ENCODE data around the gene TBL1XR1. TPM values are rescaled to one million over a fixed set of nuclear protein-coding genes. Genes with fewer than 3 reads are reported as not detected.
"Not testable (repeated sequence)": the region's sequence is repeated elsewhere in the genome, so short reads cannot be mapped to it uniquely, and the experiment has no call there.

Gene TBL1XR1
- total RNA-seq, 1 experiment from 2014 or later: 77.6 TPM

DNA sequence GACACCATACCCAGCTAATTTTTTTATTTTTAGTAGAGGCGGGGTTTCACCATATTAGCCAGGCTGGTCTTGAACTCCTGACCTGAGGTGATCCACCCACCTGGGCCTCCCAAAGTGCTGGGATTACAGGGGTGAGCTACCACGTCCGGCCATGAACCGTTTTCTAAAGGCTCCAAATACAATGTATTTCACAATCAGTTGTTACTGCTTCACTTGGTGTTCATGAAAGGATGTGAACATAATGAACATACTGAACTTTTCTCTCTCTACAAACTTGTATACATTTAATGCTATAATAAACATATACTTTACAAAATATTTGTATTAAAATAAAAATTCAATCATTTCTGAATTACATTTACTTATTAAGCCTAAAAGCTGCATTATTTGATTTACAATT lies 28.9 kb downstream of the TBL1XR1 start:
- H3K9me2 ChIP-seq (replicated peaks; ENCODE audit: low read length): no peaks in the 10 kb centered on the region
- H3K79me2 ChIP-seq (ENCODE audit: low read length): peaks cover 99% of the 10 kb centered on the region
- BruUV-seq (replicated peaks): no TSS peak
- H4K20me1 ChIP-seq (ENCODE audit: low read length): peaks cover 24% of the 10 kb centered on the region; the same call in 1 of the 2 replicates
- no peaks in the 10 kb centered on the region for H3K27me3 ChIP-seq (ENCODE audit: low read length)
- H3K4me2 ChIP-seq (ENCODE audit: low read length): no peak overlapping the region
- ATAC-seq (no peak), DNase-seq (no peak)
- no peaks in the 10 kb centered on the region for H3F3A ChIP-seq (ENCODE audit: low read length, unreplicated experiment)
- H2AFZ ChIP-seq (ENCODE audit: low read length): no peak overlapping the region
- H3K9me3 ChIP-seq (ENCODE audit: low read length): no peaks in the 10 kb centered on the region
- no peak for TF ChIP-seq EZH2 (IDR thresholded peaks at IDR 0.05; ENCODE audit: low read length, unreplicated experiment)
- TF ChIP-seq EZH2phosphoT487 (IDR thresholded peaks at IDR 0.05; ENCODE audit: borderline replicate concordance, low read length): no peak
- TF ChIP-seq, protein P1, sequence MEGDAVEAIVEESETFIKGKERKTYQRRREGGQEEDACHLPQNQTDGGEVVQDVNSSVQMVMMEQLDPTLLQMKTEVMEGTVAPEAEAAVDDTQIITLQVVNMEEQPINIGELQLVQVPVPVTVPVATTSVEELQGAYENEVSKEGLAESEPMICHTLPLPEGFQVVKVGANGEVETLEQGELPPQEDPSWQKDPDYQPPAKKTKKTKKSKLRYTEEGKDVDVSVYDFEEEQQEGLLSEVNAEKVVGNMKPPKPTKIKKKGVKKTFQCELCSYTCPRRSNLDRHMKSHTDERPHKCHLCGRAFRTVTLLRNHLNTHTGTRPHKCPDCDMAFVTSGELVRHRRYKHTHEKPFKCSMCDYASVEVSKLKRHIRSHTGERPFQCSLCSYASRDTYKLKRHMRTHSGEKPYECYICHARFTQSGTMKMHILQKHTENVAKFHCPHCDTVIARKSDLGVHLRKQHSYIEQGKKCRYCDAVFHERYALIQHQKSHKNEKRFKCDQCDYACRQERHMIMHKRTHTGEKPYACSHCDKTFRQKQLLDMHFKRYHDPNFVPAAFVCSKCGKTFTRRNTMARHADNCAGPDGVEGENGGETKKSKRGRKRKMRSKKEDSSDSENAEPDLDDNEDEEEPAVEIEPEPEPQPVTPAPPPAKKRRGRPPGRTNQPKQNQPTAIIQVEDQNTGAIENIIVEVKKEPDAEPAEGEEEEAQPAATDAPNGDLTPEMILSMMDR (conservative IDR thresholded peaks at IDR 0.05; ENCODE audit: low read depth, low read length): no peak
- H3K4me1 ChIP-seq (ENCODE audit: insufficient read depth, low read length): no peaks in the 10 kb centered on the region
- POLR2A ChIA-PET (ENCODE audit: unreplicated experiment): interaction anchor here (0.6 kb wide), 1 partner anchor 57 kb away, joined by 3 read pairs; no protein-coding TSS in a partner anchor
- H3K36me3 ChIP-seq (ENCODE audit: low read depth, low read length): no peaks in the 10 kb centered on the region; the same call in 1 of the 2 replicates
- intact Hi-C loops (cut with micrococcal nuclease): no loop called here
- CTCF ChIA-PET: no interaction called here
- no peak overlapping the region for H3K27ac ChIP-seq (ENCODE audit: low read length)
- H3K4me3 ChIP-seq (ENCODE audit: low read length): no peak overlapping the region
- H3K9ac ChIP-seq (ENCODE audit: low read length): no peak overlapping the region

DNA sequence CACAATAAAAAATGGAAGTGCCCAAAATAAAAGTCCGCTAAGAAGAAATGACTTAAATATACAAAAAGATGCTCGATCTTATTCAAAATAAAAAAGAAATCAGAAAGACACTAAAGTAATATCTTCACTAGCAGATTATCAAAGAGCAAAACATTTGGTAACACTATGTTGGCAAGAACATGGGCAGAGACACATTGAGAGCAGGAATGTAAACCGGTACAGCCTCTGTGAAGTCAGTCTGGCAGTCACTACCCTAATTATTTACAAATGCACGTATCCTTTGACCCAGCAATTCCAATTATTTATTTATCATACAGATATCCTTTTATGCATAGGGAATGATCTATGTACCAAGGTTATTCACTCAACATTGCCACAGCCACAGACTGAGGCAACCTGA lies 34.5 kb downstream of the TBL1XR1 start:
- Histone ChIP-seq H3K4me2 (ENCODE audit: low read length) (no peak overlapping the region), H3K9me3 (ENCODE audit: low read length) (no peaks in the 10 kb centered on the region), H3K9me2 (replicated peaks; ENCODE audit: low read length) (no peaks in the 10 kb centered on the region), H3K27ac (ENCODE audit: low read length) (no peak overlapping the region), H4K20me1 (ENCODE audit: low read length) (peaks cover 15% of the 10 kb centered on the region; the same call in 1 of the 2 replicates), H3K27me3 (ENCODE audit: low read length) (no peaks in the 10 kb centered on the region), H3K79me2 (ENCODE audit: low read length) (peaks cover 100% of the 10 kb centered on the region), H3F3A (ENCODE audit: low read length, unreplicated experiment) (no peaks in the 10 kb centered on the region), H3K36me3 (ENCODE audit: low read depth, low read length) (peaks cover 4% of the 10 kb centered on the region; the same call in 1 of the 2 replicates), H2AFZ (ENCODE audit: low read length) (no peak overlapping the region), H3K4me3 (ENCODE audit: low read length) (no peak overlapping the region), H3K4me1 (ENCODE audit: insufficient read depth, low read length) (peaks cover 7% of the 10 kb centered on the region), H3K9ac (ENCODE audit: low read length) (no peak overlapping the region)
- CTCF ChIA-PET: no interaction called here
- POLR2A ChIA-PET (ENCODE audit: unreplicated experiment): no interaction called here
- ATAC-seq (no peak), DNase-seq (no peak)
- no TSS peak for BruUV-seq (replicated peaks)
- no peak for TF ChIP-seq EZH2phosphoT487 (IDR thresholded peaks at IDR 0.05; ENCODE audit: borderline replicate concordance, low read length)
- TF ChIP-seq, protein P1 (conservative IDR thresholded peaks at IDR 0.05; ENCODE audit: low read depth, low read length): no peak
- no peak for TF ChIP-seq EZH2 (IDR thresholded peaks at IDR 0.05; ENCODE audit: low read length, unreplicated experiment)
- intact Hi-C loops (cut with micrococcal nuclease): no loop called here

DNA sequence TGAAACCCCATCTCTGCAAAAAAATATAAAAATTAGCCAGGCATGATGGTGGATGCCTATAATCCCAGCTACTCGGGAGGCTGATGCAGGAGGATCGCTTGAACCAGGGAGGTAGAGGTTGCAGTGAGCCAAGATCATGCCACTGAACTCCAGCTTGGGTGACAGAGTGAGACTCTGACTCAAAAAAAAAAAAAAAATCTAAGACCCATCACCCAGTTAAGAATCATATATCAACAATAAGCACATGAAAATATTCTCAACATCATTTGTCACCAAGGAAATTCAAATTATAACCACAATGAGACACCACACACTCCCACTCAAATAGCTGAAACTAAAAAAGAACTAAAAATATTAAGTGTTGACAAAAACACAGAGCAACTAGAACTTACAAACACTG lies 35.7 kb downstream of the TBL1XR1 start:
- H3F3A ChIP-seq (ENCODE audit: low read length, unreplicated experiment); H3K36me3 ChIP-seq (ENCODE audit: low read depth, low read length); ATAC-seq; H3K4me2 ChIP-seq (ENCODE audit: low read length); H3K4me1 ChIP-seq (ENCODE audit: insufficient read depth, low read length); H2AFZ ChIP-seq (ENCODE audit: low read length); H3K27ac ChIP-seq (ENCODE audit: low read length); H3K4me3 ChIP-seq (ENCODE audit: low read length); H3K9ac ChIP-seq (ENCODE audit: low read length); BruUV-seq (replicated peaks); DNase-seq; H3K9me2 ChIP-seq (replicated peaks; ENCODE audit: low read length); H3K27me3 ChIP-seq (ENCODE audit: low read length); intact Hi-C loops (cut with micrococcal nuclease); H3K9me3 ChIP-seq (ENCODE audit: low read length): not testable (repeated sequence)
- H4K20me1 ChIP-seq (ENCODE audit: low read length): peaks cover 14% of the 10 kb centered on the region
- POLR2A ChIA-PET (ENCODE audit: unreplicated experiment): interaction anchor here (0.6 kb wide), 1 partner anchor 113 kb away, joined by 3 read pairs; no protein-coding TSS in a partner anchor
- peaks cover 100% of the 10 kb centered on the region for H3K79me2 ChIP-seq (ENCODE audit: low read length)
- CTCF ChIA-PET: interaction anchor here (0.7 kb wide), 1 partner anchor 1207 kb away, joined by 4 read pairs; no protein-coding TSS in a partner anchor

Measured in PC-3 (cell line).